22Rv1 (cell line): ENCODE measurements around the gene GMDS.

Experiments
- ZFX ChIP-seq: fragments of 450-650 bp; IDR thresholded peaks from 2 replicates; pipeline ENCODE4 v1.6.1; 2017; ENCODE audit warnings: antibody characterized with exemption, borderline replicate concordance
- TF ChIP-seq, protein P1 (sequence below): fragments of 450-650 bp; IDR thresholded peaks from 2 replicates; pipeline ENCODE4 v1.5.1; 2017; ENCODE audit warnings: mild to moderate bottlenecking

- TF ChIP-seq, protein P1, sequence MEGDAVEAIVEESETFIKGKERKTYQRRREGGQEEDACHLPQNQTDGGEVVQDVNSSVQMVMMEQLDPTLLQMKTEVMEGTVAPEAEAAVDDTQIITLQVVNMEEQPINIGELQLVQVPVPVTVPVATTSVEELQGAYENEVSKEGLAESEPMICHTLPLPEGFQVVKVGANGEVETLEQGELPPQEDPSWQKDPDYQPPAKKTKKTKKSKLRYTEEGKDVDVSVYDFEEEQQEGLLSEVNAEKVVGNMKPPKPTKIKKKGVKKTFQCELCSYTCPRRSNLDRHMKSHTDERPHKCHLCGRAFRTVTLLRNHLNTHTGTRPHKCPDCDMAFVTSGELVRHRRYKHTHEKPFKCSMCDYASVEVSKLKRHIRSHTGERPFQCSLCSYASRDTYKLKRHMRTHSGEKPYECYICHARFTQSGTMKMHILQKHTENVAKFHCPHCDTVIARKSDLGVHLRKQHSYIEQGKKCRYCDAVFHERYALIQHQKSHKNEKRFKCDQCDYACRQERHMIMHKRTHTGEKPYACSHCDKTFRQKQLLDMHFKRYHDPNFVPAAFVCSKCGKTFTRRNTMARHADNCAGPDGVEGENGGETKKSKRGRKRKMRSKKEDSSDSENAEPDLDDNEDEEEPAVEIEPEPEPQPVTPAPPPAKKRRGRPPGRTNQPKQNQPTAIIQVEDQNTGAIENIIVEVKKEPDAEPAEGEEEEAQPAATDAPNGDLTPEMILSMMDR: no peak
- TF ChIP-seq ZFX: no peak
Measured at GRCh38 chr6:1972962-1973361, 272.4 kb downstream of the GMDS start.
